Brain pericyte (primary cell): Measurements from ENCODE around the gene HARS1.
A peak's percentile ranks its signal among the peaks of the same experiment; 100 is the strongest.
"Not testable (repeated sequence)": the region's sequence is repeated elsewhere in the genome, so short reads cannot be mapped to it uniquely, and the experiment has no call there.

Experiments
- DNase-seq: peaks from one replicate; pipeline ENCODE4 v3.0.0-alpha.2; 2012; ENCODE audit warnings: low read depth, low spot score

HARS1 gene

DNA sequence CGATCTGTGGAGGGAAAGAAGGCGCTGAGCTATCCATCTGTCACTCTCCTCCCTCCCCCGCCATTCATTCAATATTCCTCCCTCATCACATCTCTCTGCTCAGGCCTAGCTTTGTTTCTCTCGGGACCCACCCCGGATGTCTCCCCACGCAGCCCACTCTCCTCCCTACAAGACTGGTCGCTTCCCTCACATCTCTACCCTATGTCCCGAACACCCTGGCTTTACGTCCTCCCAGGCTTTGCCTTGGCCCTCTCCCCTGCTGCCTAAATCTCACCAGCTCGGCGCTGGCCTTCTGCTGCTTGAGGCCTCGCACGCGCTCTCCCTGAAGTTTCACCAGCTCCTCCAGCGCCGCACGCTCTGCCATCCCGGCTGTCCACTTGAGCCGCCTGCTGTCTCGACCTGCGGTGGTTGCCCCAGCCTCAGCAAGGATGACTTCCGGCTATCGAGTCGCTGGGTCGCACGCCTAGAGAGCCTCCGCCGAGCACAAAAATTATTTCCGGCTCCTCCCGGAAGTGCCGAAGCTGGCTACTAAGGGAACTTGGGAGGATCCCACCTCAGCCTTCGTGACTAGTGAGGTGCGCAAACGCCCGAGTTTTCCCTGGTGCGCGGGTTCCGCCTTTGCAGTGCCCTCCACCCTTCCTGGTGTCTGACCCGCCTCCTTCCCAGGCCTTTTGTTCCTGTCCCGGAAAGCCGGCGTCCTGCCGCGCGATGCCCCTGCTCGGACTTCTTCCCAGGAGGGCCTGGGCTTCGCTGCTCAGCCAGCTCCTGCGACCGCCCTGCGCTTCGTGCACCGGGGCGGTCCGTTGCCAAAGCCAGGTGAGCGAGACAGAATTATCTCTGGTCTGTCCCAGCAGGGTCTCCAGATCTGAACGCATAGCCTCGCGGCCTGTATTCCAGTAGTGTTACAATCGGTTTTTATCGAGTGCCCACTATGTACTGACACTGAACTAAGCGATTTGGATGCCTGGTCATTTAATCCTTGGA is at the start of gene HARS1, which contains the start of gene HARS2:
Gene HARS1 (minus strand): TSS at position 430 of the 984 bp plus-strand sequence. CDS start 66 bp downstream, at position 364.
Gene HARS2 (plus strand): TSS at position 515 of the 984 bp plus-strand sequence. CDS start 194 bp downstream, at position 709.
- peak; percentile 77 for DNase-seq

- DNase-seq = no peak
Observed at GRCh38 chr5:140737486-140737885, 46.3 kb upstream of the HARS1 start.

DNA sequence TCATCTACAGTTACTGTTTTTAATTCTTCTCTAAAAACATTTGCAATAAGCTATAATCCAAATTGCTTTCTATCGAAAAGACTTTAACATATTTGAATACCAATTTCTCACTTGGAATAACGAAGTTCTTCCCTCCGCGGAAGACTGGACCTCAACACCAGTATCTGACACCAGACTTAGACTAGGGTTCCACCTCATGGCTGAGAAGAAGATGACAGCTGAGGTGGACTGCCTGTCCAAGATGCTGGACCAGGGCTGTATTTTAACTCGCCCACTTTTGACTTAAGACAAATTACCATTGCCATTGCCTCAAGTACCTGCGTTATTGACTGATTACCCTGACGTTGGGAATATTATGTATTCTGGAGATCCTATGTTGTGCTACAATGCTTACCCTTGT is 43.2 kb upstream of the HARS1 start:
- no peak for DNase-seq

DNA sequence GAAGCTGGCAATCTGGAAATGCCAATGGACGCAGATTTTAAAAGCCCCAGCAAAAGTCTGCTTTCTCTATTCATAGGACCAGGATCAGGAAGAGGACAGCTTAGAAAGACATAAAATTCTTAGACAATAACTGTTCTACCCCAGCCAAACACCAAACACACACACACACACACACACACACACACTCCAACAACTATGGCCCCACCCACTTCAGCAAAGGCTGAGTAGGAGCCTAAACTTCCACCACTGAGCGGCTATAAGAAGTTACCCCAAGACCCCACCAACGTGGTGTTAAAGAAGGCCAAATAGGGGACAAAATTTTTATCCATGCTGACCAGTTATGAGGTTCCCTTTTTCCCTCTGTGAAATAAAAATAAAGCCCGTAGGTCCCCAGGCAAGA is 41.9 kb upstream of the HARS1 start:
- no peak for DNase-seq

DNA sequence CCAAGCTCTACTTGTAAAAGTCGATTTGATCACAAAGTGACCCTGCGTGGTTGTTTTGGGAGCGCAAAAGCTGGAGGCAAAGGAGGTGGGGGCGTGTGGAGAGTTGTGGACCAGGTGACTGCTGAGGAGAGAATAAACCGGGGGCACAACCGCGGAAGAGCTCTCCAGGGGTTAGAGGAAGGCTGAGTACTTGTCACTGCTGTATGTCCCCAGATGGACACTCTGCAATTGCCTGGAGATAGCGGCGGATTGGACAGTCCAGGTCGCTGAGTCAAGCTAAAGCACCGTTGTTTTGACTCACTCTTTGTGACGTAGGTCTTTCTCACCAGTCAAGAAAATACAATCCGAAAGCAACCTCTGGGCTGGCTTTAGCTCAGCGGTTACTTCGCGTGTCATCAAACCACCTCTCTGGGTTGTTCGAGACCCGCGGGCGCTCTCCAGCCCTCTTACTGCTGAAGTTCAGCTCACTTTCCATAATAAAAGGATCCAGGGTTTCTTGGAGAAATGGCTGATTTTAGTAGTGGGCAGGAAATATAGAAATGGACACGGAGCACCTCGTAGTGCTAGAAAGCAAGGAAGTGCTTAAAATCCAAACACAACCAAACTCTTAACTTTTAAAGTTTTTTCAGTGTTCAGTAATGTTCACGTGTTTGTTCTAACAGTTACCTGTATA is 34.8 kb upstream of the HARS1 start:
- DNase-seq = peak; percentile 30

GRCh38 chr5:140721395-140721794 is 30.2 kb upstream of the HARS1 start:
- not testable (repeated sequence) for DNase-seq

DNA sequence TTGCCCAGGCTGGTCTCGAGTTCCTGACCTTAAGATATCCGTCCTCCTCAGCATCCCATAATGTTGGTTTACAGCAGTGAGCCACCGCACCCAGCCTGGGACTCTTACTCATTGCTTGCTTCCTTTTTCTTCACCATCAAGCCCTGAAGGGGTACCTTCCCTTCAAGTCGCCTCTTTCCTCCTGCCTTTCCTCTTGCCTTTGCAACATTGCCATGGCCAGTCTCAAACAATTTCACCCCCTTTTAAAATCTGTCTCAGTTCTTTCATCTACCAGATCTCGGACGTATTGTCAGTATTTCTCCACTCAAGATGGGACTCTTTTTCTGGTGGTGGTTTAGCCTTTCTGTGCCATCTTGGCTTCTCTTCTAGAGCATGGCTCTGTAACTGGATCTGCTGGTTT is 29.6 kb upstream of the HARS1 start:
- DNase-seq = not testable (repeated sequence)

GRCh38 chr5:140718266-140718592 is 27.1 kb upstream of the HARS1 start:
- DNase-seq = no peak

GRCh38 chr5:140716238-140716637 is 25.1 kb upstream of the HARS1 start:
- not testable (repeated sequence) for DNase-seq

DNA sequence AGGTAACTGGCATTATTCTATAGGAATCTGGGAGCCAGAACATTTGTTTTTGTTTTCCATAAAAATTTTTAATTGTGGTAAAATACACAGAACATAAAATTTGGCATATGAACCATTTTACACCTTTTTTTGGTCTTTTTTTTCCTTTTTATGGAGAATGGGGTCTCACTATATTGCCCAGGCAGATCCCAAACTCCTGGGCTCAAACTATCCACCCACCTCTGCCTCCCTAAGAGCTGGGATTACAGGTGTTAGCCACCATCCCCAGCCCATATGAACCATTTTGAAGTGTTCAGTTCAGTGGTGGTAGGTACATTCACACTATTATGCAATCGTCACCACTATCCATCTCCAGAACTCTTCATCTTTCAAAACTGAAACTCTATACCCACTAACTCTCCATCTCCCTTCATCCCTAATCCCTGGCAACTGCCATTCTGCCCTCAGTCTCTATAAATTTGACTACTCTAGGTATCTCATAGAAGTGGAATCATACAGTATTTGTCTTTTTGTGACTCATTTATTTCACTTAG is 22.5 kb upstream of the HARS1 start:
- no peak for DNase-seq

DNA sequence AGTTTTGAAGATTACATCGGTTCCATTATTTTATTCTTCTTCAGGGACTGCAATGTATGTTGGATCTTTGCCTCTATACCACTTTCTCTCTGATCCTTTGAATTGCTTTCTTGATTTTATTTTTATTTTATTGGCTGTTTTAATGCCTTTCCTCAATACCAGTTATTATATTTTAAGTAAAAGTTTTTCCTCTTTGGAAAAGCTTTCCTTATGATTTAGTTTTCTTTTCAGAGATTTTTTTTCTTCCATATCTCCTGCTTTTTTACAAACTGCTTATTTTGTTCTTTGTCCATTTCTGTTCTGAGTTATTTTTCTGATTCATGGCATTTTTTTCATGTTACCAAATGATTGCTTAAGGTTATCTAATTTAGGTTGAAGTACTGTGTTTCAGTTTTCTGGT is 20.6 kb upstream of the HARS1 start:
- no peak for DNase-seq

DNA sequence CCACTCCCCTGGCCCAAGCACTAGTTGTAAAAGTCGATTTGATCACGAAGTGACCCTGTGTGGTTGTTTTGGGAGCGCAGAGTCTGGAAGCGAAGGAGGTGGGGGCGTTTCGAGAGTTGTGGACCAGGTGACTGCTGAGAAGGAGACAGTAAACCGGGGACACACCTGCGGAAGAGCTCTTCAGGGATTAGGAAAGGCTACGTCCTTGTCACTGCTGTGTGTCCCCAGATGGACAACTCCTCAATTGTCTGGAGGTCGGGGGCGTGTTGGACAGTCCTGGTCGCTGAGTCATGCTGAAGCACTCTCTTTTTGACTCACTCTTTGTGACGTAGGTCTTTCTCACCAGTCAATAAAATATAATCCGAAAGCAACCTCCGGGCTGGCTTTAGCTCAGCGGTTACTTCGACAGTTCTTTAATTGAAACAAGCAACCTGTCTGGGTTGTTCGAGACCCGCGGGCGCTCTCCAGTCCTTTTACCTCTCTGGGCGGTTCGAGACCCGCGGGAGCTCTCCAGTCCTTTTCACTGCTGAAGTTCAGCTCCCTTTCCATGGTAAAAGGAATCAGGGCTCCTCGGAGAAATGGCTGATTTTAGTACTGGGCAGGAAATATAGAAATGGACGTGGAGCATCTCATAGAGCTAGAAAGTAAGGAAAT is 19.9 kb upstream of the HARS1 start:
- DNase-seq = peak; percentile 90

DNA sequence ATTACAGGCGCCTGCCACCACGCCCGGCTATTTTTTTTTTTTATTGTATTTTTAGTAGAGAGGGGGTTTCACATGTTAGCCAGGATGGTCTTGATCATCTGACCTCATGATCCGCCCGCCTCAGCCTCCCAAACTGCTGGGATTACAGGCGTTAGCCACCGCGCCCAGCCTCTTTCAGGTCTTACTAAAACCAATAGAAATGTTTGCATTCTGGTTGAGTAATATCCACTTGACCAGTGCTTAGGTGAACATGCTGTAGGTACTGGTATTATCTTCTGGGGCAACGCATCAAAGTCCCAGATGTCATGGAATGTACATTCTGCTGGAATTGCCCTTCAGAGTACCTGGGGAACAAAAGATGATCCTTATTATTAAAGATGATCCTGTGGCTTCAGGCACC is 17.6 kb upstream of the HARS1 start:
- not testable (repeated sequence) for DNase-seq

DNA sequence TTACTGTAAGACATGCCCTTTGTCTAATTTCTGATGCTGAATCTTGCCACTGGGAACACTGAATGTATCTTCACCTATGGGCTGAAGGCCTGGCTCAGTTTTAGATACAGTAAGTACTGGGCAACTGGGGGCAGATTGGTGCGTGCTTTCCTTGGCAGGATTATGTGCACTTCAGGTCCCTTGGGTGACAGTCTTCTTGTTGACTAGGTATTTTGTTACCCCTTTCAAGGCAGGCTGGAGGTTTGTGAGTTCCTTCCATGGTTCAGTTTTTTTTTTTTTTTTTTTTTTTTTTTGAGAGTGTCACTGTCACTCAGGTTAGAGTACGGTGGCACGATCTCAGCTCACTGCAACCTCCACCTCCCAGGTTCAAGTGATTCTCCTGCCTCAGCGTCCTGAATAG is 16.6 kb upstream of the HARS1 start:
- DNase-seq = no peak

DNA sequence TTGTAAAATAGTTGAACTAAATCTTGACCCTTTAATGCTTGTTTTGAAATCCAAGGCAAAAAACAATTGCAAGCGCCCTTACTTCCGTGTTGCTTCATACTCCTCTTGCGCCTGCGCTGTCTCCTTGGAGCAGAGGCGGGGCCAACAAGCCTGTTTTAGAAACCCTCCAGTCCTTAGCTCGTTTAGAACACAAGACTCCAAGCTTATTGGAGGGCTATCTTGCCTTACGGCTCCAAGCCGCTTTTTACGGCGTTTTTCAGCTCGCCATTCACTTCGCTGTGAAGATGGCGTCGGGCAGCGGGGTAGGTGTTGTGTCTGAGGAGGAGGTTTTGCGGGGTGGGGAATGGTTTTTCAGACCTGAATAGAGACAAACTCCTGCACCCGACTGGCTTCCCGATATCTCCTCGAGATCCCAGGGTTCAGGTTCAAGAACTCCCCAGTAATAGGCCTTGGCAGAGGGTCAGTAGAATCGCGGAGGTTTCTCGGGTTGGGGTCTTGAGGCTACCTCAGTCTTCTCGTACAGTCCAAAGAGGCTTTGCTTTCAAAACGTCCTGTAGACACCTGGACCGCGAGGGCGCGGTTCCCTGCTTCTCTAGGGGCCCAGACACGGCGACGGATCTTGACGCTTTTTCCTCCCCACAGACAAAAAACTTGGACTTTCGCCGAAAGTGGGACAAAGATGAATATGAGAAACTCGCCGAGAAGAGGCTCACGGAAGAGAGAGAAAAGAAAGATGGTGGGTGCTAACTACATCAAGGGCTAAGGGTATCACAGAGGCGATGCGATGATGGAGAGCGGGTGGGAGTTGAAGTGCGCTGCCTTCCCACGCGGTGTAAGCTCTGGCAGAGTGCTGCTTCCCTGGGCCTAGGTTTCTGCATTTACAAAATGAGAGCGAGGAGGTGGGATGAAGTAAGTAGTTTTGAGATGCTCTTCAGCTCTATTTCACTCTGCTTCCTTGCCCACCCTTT is 9.3 kb upstream of the HARS1 start, which contains the start of gene ZMAT2:
Gene ZMAT2 (plus strand): TSS at position 271 of the 968 bp plus-strand sequence. CDS start 14 bp downstream, at position 285.
- peak; percentile 90 for DNase-seq

DNA sequence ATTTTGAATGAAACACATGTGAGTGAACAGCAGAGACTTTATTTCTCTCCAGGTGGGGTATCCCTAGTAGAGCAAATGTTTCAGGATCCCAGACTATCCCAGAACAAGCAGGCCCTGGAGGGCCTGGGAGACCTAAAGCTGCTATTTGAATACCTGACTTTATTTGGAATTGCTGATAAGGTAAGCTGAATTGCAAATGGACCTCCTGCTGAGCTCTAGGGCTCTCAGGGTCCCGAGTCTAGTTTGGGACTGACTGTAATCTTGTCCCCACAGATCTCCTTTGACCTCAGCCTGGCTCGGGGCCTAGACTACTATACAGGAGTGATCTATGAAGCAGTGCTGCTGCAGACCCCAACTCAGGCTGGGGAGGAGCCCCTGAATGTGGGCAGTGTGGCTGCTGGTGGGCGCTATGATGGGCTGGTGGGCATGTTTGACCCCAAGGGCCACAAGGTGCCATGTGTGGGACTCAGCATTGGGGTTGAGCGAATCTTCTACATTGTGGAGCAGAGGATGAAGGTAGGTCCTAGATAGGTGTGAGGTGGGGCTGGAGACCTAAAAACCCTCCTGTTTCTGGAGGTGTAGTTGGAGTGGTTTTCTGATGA is 5.8 kb upstream of the HARS1 start:
- no peak for DNase-seq

- no peak for DNase-seq
Observed at GRCh38 chr5:140694276-140694675, 3.1 kb upstream of the HARS1 start.

DNA sequence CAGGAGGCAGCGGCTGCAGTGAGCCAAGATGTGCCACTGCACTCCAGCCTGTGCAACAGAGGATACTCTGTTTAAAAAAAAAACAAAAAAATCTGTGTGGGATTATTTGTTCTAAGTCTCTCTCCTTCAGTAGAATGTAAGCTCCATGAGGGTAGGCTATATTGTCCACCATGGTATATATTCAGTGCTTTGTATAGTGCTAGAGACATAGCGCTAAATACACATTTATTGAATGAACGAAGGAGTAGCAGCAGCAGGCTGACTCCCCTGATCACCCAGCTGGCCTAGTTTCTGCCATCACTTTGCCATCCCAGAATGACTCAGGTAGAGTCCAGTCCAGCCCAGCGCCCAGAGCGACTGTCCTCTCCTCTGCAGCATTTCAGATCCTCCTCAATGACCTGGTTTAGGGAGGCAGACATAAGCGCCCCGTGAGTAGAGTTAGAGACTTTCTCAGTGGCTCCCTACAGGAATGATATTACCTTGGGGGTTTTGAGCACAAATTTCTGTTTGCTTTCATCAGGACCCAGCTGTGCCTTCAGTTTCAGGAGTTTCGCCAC is 716 bp downstream of the HARS1 start:
- no peak for DNase-seq

DNA sequence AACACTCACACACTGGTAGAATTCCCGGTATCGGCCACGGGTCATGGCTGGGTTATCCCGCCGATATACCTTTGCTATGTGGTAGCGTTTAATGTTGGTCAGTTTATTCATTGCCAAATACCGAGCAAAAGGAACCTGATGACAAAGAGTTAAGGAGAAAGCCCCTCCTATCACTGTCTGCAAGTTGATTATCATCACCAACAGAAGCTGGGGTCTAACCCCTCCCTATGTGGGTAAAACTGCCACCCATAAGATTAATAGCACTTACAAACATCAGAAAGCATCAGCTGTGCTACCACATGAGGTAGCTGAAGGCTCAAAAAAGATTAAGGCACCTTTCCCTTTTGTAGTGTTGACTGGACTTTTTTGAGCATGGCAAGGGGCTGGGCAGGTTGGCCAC is 12.2 kb downstream of the HARS1 start:
- no peak for DNase-seq

GRCh38 chr5:140677947-140678346 is 13.2 kb downstream of the HARS1 start:
- no peak for DNase-seq
